GM18505 (cell line): Measurements from ENCODE around the gene BICD1.
A peak's percentile ranks its signal among the peaks of the same experiment; 100 is the strongest.
"Not testable (repeated sequence)": the region's sequence is repeated elsewhere in the genome, so short reads cannot be mapped to it uniquely, and the experiment has no call there.

Experiments used
- ATAC-seq: cut with Tn5 transposase; IDR thresholded peaks from one replicate; pipeline ENCODE4 v1.9.1; 2021; ENCODE audit not compliant: unreplicated experiment
- POLR2A ChIP-seq: IDR thresholded peaks from 4 replicates; pipeline ENCODE4 v1.6.1; 2011; ENCODE audit warnings: borderline replicate concordance; ENCODE audit not compliant: insufficient read depth, insufficient read length; ENCODE audit errors: extremely low read depth

The BICD1 gene

DNA sequence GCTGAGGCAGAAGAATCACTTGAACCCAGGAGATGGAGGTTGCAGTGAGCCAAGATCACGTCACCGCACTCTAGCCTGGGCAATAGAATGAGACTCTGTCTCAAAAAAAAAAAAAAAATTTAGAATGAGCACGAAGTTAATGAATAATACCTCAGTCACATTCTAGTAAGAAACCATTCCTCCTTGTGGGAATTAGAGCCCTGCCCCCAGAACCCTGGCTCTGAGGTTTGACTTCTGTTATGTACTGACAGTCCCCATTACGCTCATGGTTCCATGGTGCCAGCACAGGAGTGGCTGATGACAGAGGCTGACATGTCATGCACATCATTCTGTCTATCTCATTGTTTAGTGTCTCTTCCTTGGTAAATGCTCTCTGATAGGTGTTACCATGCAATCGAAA is 160.1 kb downstream of the BICD1 start:
- TF ChIP-seq POLR2A = no peak
- no peak for ATAC-seq

DNA sequence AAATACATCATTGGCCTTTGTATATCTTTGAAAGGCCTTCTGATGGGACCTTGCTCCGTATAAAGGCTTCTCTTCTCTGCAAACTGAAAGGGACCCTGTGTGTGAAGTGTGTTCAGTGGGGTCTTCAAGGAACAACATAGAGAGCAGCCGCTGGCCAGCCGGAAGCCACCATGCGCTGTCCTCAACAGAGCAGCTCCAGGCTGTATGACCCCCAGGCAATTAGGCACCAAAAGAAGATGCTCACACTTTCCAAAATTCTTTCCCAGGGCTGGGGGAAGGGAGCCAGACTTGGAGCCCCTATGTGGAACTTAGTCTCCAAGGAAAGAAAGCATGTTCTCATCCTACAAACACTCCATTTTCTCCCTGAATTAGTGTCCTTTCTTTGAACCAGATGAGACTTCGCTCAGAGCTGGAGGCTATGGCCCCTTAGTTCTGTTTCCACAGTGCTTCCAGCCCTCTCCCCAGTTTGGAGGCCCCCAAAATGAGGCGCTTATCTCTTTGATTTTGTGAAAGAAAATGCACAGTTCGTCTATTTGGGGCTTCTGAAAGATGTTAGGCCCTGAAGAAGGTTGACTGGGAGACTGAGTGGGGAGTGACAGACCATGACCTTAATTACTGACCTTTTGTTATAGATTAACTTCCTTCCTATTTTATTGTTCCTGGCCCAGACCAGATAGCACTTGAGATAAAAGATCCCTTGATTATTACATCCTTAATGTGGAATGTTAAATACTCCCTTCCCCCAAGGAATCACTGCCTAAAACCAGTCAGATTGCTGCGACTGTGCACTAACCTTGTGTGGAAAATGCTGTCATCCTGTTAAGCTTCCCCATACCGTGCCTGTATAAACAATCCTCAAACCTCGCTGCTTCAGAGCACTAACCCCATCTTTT is 164.4 kb downstream of the BICD1 start:
- TF ChIP-seq POLR2A = no peak
- ATAC-seq = no peak

DNA sequence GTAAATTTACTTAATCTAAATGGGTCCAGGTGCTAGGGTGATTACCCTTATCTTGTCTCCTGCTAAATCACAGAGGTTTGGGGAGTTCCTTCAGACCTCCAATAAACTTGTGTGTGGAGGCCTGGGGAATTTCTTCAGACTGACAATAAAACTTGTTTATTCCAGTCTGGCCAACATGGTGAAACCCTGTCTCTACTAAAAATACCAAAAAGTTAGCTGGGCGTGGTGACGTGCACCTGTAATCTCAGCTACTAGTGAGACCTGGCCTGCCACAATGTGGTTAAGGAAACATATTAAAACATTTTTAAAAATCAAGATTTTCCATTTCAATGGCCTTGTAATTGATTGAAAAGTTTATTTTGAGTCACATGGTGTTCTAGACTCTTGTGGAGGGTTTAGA is 165.8 kb downstream of the BICD1 start:
- no peak for ATAC-seq
- TF ChIP-seq POLR2A = no peak

DNA sequence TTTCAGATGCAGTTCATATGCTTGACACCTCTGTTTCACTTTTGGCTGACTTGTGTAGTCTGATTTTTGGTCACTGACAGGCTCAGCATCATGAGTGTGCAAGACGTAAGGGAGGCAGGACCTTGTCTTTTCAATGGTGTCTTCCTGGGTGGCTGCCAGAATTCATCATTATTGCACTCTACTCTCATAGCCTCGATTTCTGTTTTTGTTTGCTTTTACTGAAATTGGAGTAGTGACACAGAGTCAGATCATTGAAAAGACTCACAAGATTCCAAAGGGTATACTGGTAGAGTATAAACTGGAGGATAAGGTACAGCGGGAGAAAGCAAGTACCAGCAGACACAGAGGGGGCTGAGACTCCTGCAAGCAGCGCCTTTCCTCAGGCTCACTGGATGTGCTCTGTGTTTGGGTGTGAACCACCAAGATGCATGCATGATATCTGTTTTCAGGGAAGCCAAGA is 166.4 kb downstream of the BICD1 start:
- peak; percentile 50 for ATAC-seq

DNA sequence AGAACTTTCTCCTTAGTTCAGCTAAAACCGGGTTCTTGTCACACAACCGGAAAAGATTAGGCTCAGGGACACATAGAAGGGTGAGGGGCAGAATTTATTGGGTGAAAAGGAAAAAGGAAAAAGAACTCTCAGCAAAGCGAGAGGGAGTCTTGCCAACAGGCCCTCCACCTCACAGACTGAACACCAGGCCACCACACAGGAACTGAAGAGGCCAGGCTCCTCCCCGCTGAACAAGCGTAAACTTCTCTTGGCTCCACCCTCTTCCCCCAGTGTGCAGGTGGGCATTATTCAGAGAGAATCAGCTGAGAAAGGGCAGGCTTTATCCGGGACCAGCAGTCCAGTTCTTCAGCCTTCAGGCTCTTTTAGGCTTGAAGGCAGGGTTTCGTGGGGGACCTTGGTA is 167.1 kb downstream of the BICD1 start:
- TF ChIP-seq POLR2A = peak; percentile 73
- ATAC-seq = peak; percentile 90

More for the DNA sequence above, 166.4 kb downstream of the BICD1 start:
- no peak for TF ChIP-seq POLR2A

DNA sequence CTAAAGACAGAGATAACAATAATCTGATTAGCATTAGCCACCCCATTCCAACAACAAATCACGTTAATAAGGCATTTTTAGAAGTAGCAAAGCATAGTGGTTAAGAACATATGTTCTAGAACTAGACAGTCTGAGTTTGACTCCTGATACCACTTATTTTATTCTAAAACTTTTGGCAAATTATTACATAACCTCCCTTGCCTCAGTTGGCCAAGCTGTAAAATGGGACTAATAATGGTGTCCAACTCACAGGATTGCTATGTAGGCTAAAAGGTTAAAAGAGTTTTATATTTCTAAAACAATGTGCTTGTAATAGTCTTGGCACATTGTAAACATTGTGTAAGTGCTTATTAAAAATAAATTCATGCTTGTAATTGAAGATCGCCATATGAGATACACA is 168.0 kb downstream of the BICD1 start:
- no peak for ATAC-seq
- TF ChIP-seq POLR2A = no peak

DNA sequence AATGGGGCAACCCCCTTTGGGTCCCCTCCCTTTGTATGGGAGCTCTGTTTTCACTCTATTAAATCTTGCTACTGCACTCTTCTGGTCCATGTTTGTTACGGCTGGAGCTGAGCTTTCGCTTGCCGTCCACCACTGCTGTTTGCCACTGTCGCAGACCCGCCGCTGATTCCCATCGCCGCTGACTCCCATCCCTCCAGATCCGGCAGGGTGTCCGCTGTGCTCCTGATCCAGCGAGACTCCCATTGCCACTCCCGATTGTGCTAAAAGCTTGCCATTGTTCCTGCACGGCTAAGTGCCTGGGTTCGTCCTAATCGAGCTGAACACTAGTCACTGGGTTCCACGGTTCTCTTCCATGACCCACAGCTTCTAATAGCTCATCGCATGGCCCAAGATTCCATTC is 168.9 kb downstream of the BICD1 start:
- not testable (repeated sequence) for ATAC-seq

DNA sequence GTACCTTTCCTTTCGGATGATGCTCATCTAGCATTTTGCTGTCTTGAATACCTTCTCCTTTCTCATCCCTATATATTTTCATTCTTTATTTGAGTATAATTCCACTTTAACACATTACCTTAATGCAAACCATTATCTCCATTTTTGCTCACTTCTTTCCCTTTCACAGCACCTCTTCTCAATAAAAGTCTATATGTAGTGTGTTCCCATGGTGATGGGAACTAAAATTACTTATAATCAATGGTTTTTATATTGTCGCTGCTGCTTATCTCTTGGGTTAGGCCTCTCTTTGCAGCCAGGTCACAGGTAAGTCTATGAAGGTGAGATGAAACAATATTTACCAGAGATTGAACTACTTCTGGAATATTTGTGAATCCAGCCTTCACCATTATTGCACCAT is 171.1 kb downstream of the BICD1 start:
- no peak for ATAC-seq
- TF ChIP-seq POLR2A = no peak

DNA sequence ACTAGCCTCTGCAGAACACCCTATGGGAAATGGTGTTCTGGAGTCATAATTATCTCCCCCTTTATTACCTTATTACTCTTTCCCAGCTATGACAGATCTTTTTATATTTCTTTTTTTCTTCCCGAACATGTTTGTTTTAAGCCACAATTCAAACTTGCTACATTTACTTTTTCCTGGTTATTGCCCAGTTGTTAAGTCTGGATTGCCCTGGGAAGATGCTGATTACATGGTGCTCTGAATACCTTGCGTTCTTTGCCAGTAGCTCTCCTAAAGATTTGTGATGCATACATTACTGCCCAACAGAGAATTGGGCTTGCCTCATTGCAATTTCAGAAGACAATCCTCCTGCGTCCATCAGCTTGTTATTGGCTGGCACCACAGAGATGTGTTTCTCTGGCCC is 174.5 kb downstream of the BICD1 start:
- no peak for ATAC-seq
- no peak for TF ChIP-seq POLR2A

DNA sequence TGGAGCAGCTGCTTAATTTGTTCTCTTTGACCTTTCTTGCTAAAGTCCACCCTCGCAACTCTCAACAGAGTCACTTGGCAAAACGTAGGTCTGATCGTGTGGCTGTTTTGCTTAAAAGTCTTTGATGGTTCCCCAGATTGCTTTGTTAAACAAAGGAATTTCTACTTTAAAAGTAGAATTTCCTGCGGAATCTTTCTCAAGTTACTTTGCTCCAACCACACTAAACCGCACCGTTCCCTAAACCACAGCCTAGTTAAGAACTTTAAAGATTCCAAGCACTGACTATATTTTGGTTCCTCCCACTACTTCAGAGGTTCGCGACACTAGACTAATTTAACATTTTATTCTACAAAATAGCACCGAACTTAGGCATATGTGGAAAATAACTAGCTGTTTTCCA is 177.9 kb downstream of the BICD1 start:
- no peak for TF ChIP-seq POLR2A
- no peak for ATAC-seq

DNA sequence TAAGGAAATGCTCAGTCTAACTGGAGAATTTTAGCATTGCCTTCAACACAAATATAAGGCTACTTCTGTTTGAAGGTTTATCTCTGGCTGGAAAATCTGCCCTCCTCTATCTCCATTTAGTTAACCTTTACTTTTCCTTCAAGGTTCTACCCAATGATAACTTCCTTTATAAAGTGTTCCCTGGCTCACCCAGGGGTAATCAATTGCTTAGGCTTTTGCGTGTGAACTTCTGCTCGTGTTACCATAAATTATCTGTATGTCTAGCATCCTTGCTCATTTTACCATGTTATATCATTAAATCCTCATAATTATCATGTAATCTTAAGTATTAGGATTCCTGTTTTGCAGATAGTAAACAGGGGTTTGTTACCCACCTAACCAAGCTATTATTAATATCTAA is 178.4 kb downstream of the BICD1 start:
- TF ChIP-seq POLR2A = no peak
- ATAC-seq = no peak

DNA sequence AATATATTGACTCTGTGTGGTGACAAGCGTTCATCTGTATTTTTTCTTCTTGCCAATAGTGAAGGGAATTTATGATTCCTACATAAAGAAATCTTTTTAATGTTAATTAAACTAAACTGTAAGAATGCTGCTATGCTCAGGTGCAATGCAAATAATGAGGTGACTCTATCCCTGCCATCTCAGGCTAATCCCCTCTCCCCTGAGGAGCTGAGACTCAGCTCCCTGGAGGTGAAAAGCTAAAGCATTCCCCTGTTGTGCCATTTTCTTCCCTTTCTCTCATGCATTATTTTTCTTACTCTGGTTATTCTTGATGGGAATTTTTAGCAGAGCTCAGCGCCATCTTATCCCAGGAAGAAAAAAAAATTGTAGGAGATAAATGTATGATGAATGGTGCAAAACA is 178.8 kb downstream of the BICD1 start:
- no peak for ATAC-seq
- TF ChIP-seq POLR2A = no peak

DNA sequence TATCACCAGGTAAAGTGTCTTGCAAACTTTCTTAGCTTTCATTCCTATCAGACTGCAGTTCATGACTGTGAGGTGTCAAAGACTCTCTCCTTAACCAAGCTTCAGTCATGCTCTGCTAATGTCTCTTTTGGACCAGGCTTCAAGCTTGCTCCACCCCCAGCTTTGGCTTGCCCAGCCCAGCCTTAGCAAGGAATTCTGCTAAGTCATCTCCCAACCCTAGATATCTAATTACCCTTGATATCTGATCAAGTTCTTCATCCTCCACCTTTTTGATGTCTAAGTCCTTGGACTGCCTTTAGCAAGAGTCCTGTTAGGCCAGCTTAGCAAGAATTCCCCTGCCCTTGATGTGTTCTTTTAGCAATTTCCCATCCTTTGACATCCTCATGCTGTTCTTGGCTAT is 183.8 kb downstream of the BICD1 start:
- no peak for TF ChIP-seq POLR2A
- no peak for ATAC-seq

DNA sequence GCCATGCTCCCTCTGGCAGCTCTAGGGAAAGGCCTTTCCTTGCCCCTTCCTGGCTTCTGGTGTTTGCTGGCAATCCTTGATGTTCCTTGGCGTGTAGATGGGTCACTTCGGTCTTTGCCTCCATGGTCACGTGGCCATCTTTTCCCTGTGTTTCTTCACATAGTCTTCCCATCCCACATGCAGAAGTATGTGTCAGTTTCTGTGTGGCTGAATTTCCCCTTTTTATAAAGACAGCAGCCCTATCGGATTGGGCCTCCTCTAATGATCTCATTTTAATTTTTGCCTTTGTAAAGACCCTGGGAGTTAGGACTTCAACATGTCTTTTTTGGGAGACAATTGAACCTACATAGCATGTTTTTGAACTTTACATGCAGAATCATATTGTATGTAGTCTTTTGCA is 185.5 kb downstream of the BICD1 start:
- no peak for TF ChIP-seq POLR2A

More for the DNA sequence above, 185.5 kb downstream of the BICD1 start:
- no peak for ATAC-seq
